Esophagus squamous epithelium (tissue), 5 donors: ENCODE measurements around the gene ANGPTL2. TPM values are rescaled to one million over a fixed set of nuclear protein-coding genes. Genes with fewer than 3 reads are reported as not detected.

ENCODE experiments used
- DNase-seq: peaks from one replicate; lab custom pipeline; 2025; lab: John Stamatoyannopoulos, UW
- H3K27ac ChIP-seq, 4 donors: fragments of 200-600 bp; sonication (generic); one replicate each; pipeline ENCODE4 v1.5.1; 2016 to 2019; ENCODE audit warnings: mild to moderate bottlenecking in 1 of 4
- H3K27me3 ChIP-seq, 4 donors: fragments of 200-600 bp; sonication (generic); 1 replicate in 3 of 4; 2 replicates in 1 of 4; pipeline versions ENCODE4 v1.5.1 to v1.6.0; 2017 to 2021; ENCODE audit warnings: antibody characterized with exemption in 1 of 4
- H3K36me3 ChIP-seq, 3 donors: fragments of 200-600 bp; sonication (generic); one replicate each; pipeline ENCODE4 v1.5.1; 2016 to 2019
- H3K4me1 ChIP-seq, 3 donors: fragments of 200-600 bp; sonication (generic); one replicate each; pipeline ENCODE4 v1.5.1; 2017 to 2019
- H3K4me3 ChIP-seq, 4 donors: fragments of 200-600 bp; sonication (generic); 1 replicate in 3 of 4; 2 replicates in 1 of 4; pipeline ENCODE4 v1.5.1; 2016 to 2019; ENCODE audit warnings: mild to moderate bottlenecking in 2 of 4, moderate library complexity in 1 of 4
- H3K9me3 ChIP-seq, 3 donors: fragments of 200-600 bp; sonication (generic); one replicate each; pipeline ENCODE4 v1.5.1; 2016 to 2019
- POLR2A ChIP-seq, 4 donors: fragments of 450-650 bp; IDR thresholded peaks; one replicate each; pipeline ENCODE4 v1.6.1; 2017; ENCODE audit warnings: antibody characterized with exemption in 4 of 4, mild to moderate bottlenecking in 4 of 4, moderate library complexity in 3 of 4
- WGBS, 2 donors: methylation state at CpG; one replicate each; pipeline ENCODE4 v1.1.5; 2018; 5-methylcytosine and 5-hydroxymethylcytosine counted together
- intact Hi-C: fragments of 100-400 bp; cut with DNase I; formaldehyde crosslinking; loops from one replicate; pipeline ENCODE4 v1.15.0; 2022
- total RNA-seq, 4 donors: library from RNA; depleted of rRNA; stranded (reverse); fragments of >200 nt; gene quantifications; one replicate each; pipeline ENCODE4 v1.1.0, GENCODE V29; 2016
- TF ChIP-seq, protein P1 (sequence below), 6 experiments: fragments of 450-650 bp in 4 of 6; fragments of 200-600 bp in 2 of 6; sonication (generic) in 2 of 6; IDR thresholded peaks; one replicate each; pipeline ENCODE4 v1.5.1; 2016 to 2019; ENCODE audit warnings: antibody characterized with exemption in 6 of 6, mild to moderate bottlenecking in 4 of 6, moderate library complexity in 4 of 6
- donor health status: DM: yes; HTN: yes; CAD: no.

ANGPTL2 gene
- total RNA-seq, 4 donors from 2014 or later, result 2.4 to 24.6 (median 7.6) TPM

DNA sequence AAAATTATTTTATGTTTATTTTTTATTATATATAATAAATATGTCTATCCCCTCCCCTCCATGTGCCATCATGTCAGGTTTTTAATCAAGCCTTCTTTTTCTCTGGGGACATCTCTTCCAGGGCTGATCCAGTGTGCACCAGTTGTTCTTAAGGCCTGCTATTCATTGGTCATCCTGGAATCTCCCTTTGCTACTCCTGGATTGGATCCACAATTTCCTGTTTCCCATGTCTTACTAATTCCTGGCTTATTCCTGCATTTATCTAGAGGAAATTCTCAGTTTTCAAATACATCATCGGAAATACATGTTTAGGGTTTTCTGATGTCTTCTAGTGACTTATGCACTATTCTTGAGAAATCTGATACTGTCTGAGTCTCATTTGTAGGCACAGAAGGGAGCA is 56.8 kb downstream of the ANGPTL2 start:
- no peak for DNase-seq

DNA sequence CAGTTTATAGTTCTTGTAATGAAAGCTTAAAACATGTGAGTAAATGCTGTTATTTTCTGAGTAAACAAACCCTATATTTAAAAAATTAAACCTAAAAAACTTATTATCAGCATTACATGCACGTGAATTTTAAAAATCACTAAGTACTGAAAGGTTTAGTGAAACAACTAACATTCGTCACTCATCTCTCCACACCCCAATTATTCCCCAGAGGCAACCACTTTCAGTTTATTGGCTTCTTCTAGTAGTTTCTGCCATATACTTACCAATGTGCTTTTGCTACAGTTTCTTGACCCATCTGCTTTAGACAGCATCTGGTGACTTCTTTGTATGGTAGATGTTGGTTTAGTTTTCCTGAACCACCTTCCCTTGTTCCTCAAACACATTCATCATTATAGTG is 58.1 kb downstream of the ANGPTL2 start:
- DNase-seq, result no peak
- no peak overlapping the region for H3K4me3 ChIP-seq
- WGBS, 2 donors, result 77 to 80% methylated on average over 2 of the region's 2 CpGs
- H3K9me3 ChIP-seq, result no peaks in the 10 kb centered on the region
- H3K4me1 ChIP-seq, result peaks cover 0 to 44% (median 13%) of the 10 kb centered on the region in 3 donors
- no peak overlapping the region for H3K27ac ChIP-seq
- no peaks in the 10 kb centered on the region for H3K27me3 ChIP-seq
- intact Hi-C loops, result no loop called here
- TF ChIP-seq POLR2A (IDR thresholded peaks at IDR 0.05), result no peak
- TF ChIP-seq, protein P1, sequence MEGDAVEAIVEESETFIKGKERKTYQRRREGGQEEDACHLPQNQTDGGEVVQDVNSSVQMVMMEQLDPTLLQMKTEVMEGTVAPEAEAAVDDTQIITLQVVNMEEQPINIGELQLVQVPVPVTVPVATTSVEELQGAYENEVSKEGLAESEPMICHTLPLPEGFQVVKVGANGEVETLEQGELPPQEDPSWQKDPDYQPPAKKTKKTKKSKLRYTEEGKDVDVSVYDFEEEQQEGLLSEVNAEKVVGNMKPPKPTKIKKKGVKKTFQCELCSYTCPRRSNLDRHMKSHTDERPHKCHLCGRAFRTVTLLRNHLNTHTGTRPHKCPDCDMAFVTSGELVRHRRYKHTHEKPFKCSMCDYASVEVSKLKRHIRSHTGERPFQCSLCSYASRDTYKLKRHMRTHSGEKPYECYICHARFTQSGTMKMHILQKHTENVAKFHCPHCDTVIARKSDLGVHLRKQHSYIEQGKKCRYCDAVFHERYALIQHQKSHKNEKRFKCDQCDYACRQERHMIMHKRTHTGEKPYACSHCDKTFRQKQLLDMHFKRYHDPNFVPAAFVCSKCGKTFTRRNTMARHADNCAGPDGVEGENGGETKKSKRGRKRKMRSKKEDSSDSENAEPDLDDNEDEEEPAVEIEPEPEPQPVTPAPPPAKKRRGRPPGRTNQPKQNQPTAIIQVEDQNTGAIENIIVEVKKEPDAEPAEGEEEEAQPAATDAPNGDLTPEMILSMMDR (IDR thresholded peaks at IDR 0.05), result no peak
- H3K36me3 ChIP-seq, result no peaks in the 10 kb centered on the region

More for the DNA sequence above, 56.8 kb downstream of the ANGPTL2 start:
- WGBS, 2 donors, result 73 to 88% methylated on average over 1 of the region's 1 CpG
- intact Hi-C loops, result no loop called here
- H3K27me3 ChIP-seq, result no peaks in the 10 kb centered on the region
- H3K4me1 ChIP-seq, result peaks cover 0 to 35% (median 6%) of the 10 kb centered on the region in 3 donors
- H3K4me3 ChIP-seq, result no peak overlapping the region
- peak overlapping the region in 1 of 4 donors; percentile 27 for H3K27ac ChIP-seq
- no peak for TF ChIP-seq POLR2A (IDR thresholded peaks at IDR 0.05)
- TF ChIP-seq, protein P1 (IDR thresholded peaks at IDR 0.05), result no peak
- no peaks in the 10 kb centered on the region for H3K36me3 ChIP-seq
- H3K9me3 ChIP-seq, result no peaks in the 10 kb centered on the region

DNA sequence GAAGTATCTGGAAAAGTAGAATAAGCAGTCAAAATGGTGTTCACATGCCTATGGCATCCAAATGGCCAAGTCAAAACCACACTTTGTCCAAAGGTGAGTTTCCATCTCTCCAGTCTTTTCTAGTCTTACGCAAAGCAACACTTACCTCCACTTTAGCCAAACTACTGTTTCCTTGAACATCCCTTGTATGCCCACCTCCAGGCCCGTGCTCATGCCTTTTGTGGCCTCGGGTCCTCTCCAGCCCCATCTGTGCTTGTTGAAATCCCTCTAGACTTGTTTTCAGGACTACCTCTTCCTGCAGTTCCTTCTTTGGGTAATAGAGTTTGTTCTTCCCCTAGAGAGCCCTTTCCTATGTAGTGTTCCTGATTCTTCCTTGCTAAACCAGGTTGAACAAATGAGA is 61.0 kb downstream of the ANGPTL2 start:
- no peak for TF ChIP-seq POLR2A (IDR thresholded peaks at IDR 0.05)
- TF ChIP-seq, protein P1 (IDR thresholded peaks at IDR 0.05), result no peak
- intact Hi-C loops, result no loop called here
- Histone ChIP-seq H3K27ac (no peak overlapping the region), H3K36me3 (no peaks in the 10 kb centered on the region), H3K27me3 (no peaks in the 10 kb centered on the region), H3K4me1 (peaks cover 0 to 47% (median 17%) of the 10 kb centered on the region in 3 donors), H3K4me3 (no peak overlapping the region), H3K9me3 (no peaks in the 10 kb centered on the region)
- no peak for DNase-seq
- WGBS, 2 donors, result 94% methylated on average over 3 of the region's 3 CpGs

DNA sequence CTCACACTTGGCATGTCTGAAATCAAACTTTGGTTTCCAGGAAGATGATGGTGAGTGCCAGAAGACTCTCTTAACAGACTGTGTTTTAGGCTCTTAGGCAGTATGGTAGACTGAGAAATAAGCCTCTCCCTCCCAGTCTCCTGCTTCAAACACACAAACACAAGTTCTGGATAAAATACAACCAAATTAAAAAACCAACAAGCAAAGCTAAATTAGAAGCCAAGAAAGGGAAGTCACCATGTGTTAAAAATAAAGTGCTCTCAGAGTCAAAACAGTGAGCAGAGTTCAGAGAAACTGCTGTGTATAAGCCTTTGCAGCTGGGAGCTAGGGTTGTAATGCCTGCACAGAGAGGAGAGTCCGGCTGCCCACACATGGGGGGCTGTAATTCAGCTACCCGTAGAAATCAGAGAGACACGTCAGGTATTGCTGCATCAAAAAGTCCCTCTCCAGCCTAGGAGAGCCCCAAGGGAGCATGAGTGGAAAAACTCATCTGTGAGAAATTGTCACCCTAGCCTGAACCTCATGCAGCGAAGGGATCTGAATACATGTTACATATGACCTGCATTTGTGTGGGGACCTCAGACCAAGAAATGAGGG is 62.6 kb downstream of the ANGPTL2 start:
- TF ChIP-seq POLR2A (IDR thresholded peaks at IDR 0.05), result no peak
- TF ChIP-seq, protein P1 (IDR thresholded peaks at IDR 0.05), result no peak
- peaks cover 0 to 50% (median 19%) of the 10 kb centered on the region in 3 donors for H3K4me1 ChIP-seq
- intact Hi-C loops, result no loop called here
- H3K27ac ChIP-seq, result peak overlapping the region in 1 of 4 donors; percentile 23
- WGBS, 2 donors, result 74 to 81% methylated on average over 4 of the region's 4 CpGs
- no peaks in the 10 kb centered on the region for H3K36me3 ChIP-seq
- H3K4me3 ChIP-seq, result no peak overlapping the region
- DNase-seq, result no peak
- H3K9me3 ChIP-seq, result no peaks in the 10 kb centered on the region
- no peaks in the 10 kb centered on the region for H3K27me3 ChIP-seq

DNA sequence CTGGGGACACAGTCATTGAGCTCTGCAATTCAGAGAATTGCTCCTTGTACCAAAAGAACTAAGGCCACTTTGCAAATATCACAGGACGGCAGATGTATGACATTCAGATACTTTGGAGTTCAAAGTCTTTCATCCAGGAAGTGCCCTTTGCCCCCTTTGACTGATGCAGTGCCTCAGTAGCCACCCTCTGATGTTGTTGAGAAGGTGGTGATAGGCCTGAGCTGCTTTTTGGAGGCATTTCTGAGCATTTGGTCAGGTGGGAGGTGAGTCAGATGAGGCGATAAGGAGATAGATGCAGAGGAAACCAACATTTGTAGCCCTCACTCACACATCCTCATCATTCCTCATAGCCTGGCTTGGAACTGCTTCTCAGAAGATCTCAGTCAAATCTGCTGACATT is 63.4 kb downstream of the ANGPTL2 start:
- Histone ChIP-seq H3K27me3 (no peaks in the 10 kb centered on the region), H3K36me3 (no peaks in the 10 kb centered on the region), H3K4me1 (peaks cover 0 to 56% (median 21%) of the 10 kb centered on the region in 3 donors), H3K27ac (peak overlapping the region in 2 of 4 donors; percentile 14 to 62), H3K9me3 (no peaks in the 10 kb centered on the region), H3K4me3 (no peak overlapping the region)
- WGBS, 2 donors, result 92 to 100% methylated on average over 2 of the region's 2 CpGs
- DNase-seq, result no peak
- TF ChIP-seq, protein P1 (IDR thresholded peaks at IDR 0.05), result no peak
- no peak for TF ChIP-seq POLR2A (IDR thresholded peaks at IDR 0.05)
- intact Hi-C loops, result no loop called here
